Measurements from ENCODE around the gene DNAJB14.

GRCh38 chr4:99991741-99992140, 45.3 kb upstream of the DNAJB14 start:
- TF ChIP-seq CTCF (IDR thresholded peaks at IDR 0.05), result no peak
- TF ChIP-seq POLR2AphosphoS5 (IDR thresholded peaks at IDR 0.05), result no peak
